Upper lobe of left lung (tissue), 6 donors: ENCODE data around the gene COL9A1. TPM values are rescaled to one million over a fixed set of nuclear protein-coding genes. Genes with fewer than 3 reads are reported as not detected.

Experiments
- ATAC-seq, 2 donors: fragments of 200-7000 bp; cut with Tn5 transposase; one replicate each; pipeline ENCODE4 v1.9.1; 2022; ENCODE audit warnings: mild to moderate bottlenecking in 2 of 2, moderate library complexity in 2 of 2; ENCODE audit not compliant: low FRiP score in 2 of 2
- DNase-seq, 2 donors: peaks; one replicate each; pipeline ENCODE4 v3.0.0-alpha.2; 2019 to 2020
- H3K27ac ChIP-seq, 4 donors: fragments of 200-600 bp; sonication (generic); one replicate each; pipeline ENCODE4 v1.5.1; 2016 to 2019
- H3K27me3 ChIP-seq, 4 donors: fragments of 200-600 bp; sonication (generic); one replicate each; pipeline ENCODE4 v1.5.1; 2017 to 2019
- H3K36me3 ChIP-seq, 4 donors: fragments of 200-600 bp; sonication (generic); one replicate each; pipeline ENCODE4 v1.5.1; 2016 to 2019
- H3K4me1 ChIP-seq, 4 donors: fragments of 200-600 bp; sonication (generic); one replicate each; pipeline ENCODE4 v1.5.1; 2018 to 2019
- H3K4me3 ChIP-seq, 4 donors: fragments of 200-600 bp; sonication (generic); one replicate each; pipeline ENCODE4 v1.5.1; 2017 to 2019; ENCODE audit warnings: mild to moderate bottlenecking in 2 of 4, moderate library complexity in 1 of 4
- H3K9me3 ChIP-seq, 4 donors: fragments of 200-600 bp; sonication (generic); one replicate each; pipeline ENCODE4 v1.5.1; 2018 to 2019
- CTCF ChIP-seq, 6 experiments: fragments of 450-650 bp in 4 of 6; fragments of 200-600 bp in 2 of 6; sonication (generic) in 2 of 6; IDR thresholded peaks; one replicate each; pipeline ENCODE4 v1.5.1; 2016 to 2019; ENCODE audit warnings: antibody characterized with exemption in 6 of 6
- EP300 ChIP-seq, 4 donors: sonication (generic); formaldehyde crosslinking; IDR thresholded peaks; one replicate each; pipeline ENCODE4 v1.5.1; 2017; ENCODE audit warnings: antibody characterized with exemption in 4 of 4, control low read depth in 2 of 4
- POLR2A ChIP-seq, 4 donors: fragments of 450-650 bp; IDR thresholded peaks; one replicate each; pipeline ENCODE4 v1.5.1; 2016 to 2017; ENCODE audit warnings: antibody characterized with exemption in 4 of 4, mild to moderate bottlenecking in 2 of 4
- POLR2AphosphoS5 ChIP-seq, 2 donors: sonication (generic); formaldehyde crosslinking; IDR thresholded peaks; one replicate each; pipeline ENCODE4 v1.5.1; 2017; ENCODE audit warnings: antibody characterized with exemption in 2 of 2
- WGBS, 2 donors: methylation state at CpG; one replicate each; pipeline ENCODE4 v1.1.5; 2017 to 2018; 5-methylcytosine and 5-hydroxymethylcytosine counted together
- total RNA-seq, 6 donors: library from RNA; depleted of rRNA in 4 of 6; stranded (reverse); fragments of >200 nt in 4 of 6; gene quantifications; one replicate each; pipeline versions ENCODE4 v1.1.0 to v1.2.1, GENCODE V29; 2016 to 2021
- donor health status: DM: no; HTN: no; CAD: no; lungs with moderate emphysema.
- donor health status: DM: no; HTN: yes; CAD: no; lungs with severe emphysema.

Gene COL9A1
- total RNA-seq, 6 donors from 2014 or later: 0.30 TPM; not detected in 5

GRCh38 chr6:70171236-70171635 is 131.6 kb downstream of the COL9A1 start:
- no peaks in the 10 kb centered on the region for H3K9me3 ChIP-seq
- no peaks in the 10 kb centered on the region for H3K36me3 ChIP-seq
- ATAC-seq (no peak), DNase-seq (no peak)
- no peaks in the 10 kb centered on the region for H3K27me3 ChIP-seq
- H3K4me1 ChIP-seq: no peaks in the 10 kb centered on the region
- no peak overlapping the region for H3K27ac ChIP-seq
- H3K4me3 ChIP-seq: no peak overlapping the region
- TF ChIP-seq POLR2AphosphoS5 (IDR thresholded peaks at IDR 0.05) (no peak), CTCF (IDR thresholded peaks at IDR 0.05) (no peak), POLR2A (IDR thresholded peaks at IDR 0.05) (no peak), EP300 (IDR thresholded peaks at IDR 0.05) (no peak)

GRCh38 chr6:70168681-70169377 is 134.1 kb downstream of the COL9A1 start:
- Histone ChIP-seq H3K36me3 (no peaks in the 10 kb centered on the region), H3K4me1 (no peaks in the 10 kb centered on the region), H3K9me3 (no peaks in the 10 kb centered on the region), H3K4me3 (no peak overlapping the region), H3K27ac (no peak overlapping the region), H3K27me3 (no peaks in the 10 kb centered on the region)
- WGBS, 2 donors: 75 to 76% methylated on average over 5 of the region's 5 CpGs
- ATAC-seq (no peak), DNase-seq (no peak)
- TF ChIP-seq POLR2AphosphoS5 (IDR thresholded peaks at IDR 0.05): no peak
- no peak for TF ChIP-seq POLR2A (IDR thresholded peaks at IDR 0.05)
- no peak for TF ChIP-seq EP300 (IDR thresholded peaks at IDR 0.05)
- TF ChIP-seq CTCF (IDR thresholded peaks at IDR 0.05): no peak

Other genes with a start within 250 kb of the COL9A1 start
- 10 to 100 TPM; 13.7 to 57.9 (median 29.2) TPM for gene FAM135A, start 110.4 kb upstream of the COL9A1 start, total RNA-seq